HG03039 (cell line): ENCODE results near the gene CDH4.

ENCODE experiments used
- ATAC-seq: cut with Tn5 transposase; IDR thresholded peaks from one replicate; pipeline ENCODE4 v1.9.1; 2021; ENCODE audit warnings: mild to moderate bottlenecking, moderate library complexity; ENCODE audit not compliant: unreplicated experiment

CDH4 gene

GRCh38 chr20:61619751-61620150, 367.7 kb downstream of the CDH4 start:
- ATAC-seq = no peak

DNA sequence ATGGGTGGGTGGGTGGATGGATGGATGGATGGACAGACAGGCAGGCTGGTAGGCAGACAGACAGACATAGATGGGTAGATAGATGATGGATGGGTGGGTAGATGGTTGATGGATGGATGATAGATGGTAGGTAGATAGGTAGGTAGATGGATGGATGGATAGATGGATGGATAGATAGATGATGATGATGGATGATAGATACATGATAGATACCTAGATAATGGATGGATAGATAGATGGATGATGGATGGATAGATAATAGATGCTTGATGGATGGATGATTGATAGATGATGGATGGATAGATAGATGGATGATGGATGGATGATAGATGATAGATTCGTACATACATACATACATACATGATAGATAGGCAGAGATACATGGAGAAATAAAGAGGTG, 368.1 kb downstream of the CDH4 start:
- ATAC-seq = no peak

DNA sequence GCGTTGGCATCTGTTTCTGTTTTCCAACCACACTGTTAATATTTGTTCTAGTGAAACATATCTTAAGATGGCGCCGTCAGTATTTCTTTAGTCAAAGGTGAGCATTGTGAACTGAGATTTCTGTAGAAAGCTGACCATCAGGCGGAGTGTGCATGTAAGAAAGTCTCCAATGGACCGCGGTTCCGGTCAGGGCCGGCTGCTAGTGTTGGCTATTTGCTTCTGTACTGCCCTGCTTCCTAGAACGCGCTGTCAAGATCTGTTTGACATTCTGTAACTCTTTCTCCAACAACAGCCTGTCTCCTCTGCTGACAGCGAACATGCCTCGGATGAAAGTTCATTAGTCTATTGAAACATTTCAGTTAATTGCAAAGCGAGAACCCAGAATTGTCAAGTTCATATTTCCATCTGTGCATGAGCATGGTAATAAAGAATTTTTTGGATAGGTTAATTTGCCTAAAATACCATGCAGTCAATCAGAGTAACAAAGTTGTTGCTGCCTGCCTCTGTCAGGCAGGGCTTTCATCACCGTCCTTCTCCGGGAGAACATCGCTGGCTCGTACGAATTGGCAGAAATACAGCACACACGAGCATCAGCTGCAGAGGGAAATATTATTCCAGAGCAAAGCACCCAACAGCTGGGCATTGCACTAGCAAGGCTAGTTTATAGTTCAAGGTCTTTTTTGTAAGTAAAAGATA, 369.1 kb downstream of the CDH4 start:
- ATAC-seq = no peak

DNA sequence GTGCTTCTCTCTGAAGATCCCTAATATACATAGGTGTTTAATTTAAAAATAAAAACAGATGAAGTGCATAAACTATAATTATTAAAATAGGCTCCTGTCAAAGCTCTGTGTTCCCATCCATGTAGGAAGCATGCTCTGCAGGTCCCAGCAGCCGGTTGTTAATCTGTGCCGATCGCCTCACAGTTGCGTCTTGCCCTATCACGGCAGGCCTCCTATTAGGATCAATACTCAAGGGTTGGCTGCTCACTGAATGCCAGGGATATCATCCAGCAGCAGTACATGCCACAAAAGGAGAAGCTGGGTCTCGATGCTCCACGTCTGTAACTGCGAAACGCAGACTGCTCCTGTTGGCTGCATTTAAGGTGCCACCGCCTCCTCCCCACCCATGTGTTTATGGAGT, 369.8 kb downstream of the CDH4 start:
- ATAC-seq = no peak

- no peak for ATAC-seq
These were observed 371.4 kb downstream of the CDH4 start for GRCh38 chr20:61623451-61623850.

DNA sequence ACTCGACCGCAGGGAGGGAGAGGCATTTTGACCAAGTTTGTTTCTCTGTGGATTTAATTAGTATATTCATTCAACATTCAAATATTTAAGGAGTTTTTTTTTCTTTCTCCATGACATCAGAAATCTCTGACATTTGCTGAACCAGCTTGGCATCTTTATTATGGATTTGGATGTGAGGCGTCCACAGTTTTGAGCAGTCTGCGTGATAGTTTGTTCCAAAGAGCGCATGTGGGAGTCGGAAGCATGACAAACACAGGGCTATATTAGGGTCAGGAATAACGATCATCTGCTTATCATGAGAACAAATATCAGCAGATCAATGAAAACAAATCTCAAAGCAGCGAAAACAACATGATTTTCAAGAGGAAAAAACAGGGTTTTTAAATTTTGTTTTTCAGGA, 373.2 kb downstream of the CDH4 start:
- ATAC-seq = no peak

- no peak for ATAC-seq
These were observed 374.4 kb downstream of the CDH4 start for GRCh38 chr20:61626412-61626811.

- ATAC-seq = no peak
These were observed 375.8 kb downstream of the CDH4 start for GRCh38 chr20:61627791-61628415.

DNA sequence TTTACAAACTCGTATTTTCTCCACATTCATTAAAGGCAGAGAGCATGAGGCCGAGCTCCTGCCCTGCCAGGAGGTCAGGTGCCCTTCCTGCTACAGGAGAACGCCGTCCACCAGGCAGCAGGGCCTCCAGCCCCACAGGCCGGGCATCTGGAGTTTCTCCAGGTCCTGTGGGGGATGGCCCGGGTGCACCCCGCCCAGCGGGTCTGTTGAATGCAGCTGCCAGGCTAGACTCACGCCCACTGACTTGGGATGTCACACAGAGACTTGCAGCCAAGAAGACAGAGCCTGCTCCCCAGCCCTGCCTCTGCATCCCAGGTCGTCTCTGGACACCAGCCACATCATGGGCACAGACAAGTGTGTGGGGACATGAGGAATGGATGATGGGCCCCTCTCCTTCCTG, 376.4 kb downstream of the CDH4 start:
- no peak for ATAC-seq

DNA sequence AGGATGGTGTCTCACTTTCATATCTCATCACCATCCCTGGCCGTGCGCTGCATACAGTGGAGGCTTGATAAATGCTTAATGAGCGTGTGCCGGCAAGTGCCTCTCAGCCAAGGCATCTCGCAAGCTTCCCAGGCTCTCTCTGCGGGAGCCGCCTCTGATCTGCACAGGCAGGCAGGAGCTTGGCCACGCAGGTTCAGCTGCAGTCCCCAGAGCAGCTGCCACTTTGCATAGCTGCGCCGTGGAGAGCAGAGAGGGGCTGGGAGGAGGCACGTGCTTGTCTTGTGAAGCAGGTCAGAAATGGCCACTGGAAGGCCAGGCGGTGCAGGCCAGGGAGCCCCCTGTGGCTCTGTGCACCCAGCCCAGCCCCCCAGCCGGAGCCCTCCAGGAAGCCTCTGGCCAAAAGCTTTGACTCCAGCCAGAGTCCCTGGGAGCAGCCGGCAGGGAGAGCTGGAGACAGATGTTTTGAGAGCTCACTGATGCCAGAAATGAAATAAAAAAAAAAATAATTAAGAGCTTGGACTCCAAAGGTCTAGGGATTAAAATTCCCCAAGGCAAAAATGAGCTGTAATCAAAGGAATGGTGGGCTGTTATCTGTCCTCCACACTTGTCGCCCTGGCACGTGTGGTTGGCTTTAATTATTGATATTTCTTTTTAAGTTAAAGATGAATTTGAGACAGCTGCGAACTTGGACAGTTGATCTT, 377.0 kb downstream of the CDH4 start:
- ATAC-seq = no peak

DNA sequence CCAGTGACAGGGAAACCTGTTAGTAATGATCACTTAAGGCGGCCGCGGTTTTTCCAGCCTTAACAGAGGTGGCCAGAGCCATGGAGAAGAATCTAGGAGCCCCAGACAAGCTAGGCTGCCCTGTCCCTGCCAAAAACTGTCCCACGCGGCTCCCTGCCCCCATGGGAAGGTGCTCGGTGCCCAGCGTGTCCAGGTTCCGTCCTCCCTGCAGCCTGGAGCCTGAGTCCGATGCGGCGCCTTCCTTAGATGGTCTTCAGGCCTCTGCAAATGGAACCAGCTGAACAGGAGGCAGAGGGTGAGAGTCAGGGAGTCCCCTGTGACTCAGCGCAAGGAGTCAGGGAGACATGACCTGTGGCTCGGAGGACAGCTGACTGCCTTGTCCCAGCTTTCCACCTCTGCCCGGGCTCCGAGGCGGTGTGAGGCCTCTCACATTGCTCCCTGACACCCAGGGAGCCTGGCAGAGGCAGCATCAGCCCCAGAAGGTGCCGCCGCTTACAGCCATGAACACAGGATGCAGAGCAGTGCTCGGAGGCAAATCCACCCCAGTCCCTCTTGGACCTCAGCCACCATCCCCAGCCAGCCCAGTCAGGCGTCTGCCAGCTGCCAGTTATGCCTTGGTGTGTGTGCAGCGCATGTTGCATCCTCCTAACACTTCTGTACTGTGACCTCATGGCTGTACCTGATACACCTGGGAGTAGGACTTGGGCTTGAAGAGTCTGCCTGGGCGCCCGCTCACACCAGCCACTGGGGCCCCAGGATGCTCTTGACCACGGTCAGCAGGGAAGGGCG, 377.7 kb downstream of the CDH4 start:
- no peak for ATAC-seq

DNA sequence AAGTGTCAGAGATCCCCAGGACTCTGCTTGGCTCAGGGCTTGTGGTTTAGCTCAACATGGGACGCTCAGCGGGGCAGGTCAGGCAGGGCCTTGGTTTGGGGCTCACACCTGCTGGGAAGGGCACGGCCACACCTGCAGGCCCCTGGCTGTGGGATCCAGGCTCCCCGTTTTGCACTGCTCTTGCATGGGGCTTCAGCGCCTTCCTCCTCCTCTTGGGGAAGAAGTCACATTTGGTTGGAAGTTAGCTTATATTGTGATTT, 378.3 kb downstream of the CDH4 start:
- ATAC-seq = no peak

DNA sequence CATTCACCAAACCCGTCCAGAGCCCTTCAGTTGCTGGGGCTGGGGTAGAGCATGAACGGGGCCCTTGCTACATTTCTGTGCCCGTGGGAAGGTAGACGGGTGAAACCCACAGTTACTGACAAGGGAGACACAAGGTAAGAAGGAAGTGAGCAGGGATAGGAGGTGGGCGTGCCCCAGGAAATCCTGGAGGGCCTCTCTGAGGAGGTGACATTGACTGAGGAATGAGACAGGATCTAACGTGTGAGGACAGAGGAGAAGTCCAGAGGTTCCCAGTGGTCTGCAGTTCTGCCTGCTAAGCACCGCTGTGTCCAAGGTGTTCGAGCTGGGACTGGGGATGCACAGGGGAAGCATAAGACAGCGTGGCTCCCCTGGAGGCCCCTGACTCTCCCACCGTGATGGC, 378.8 kb downstream of the CDH4 start:
- no peak for ATAC-seq

GRCh38 chr20:61631751-61632150, 379.7 kb downstream of the CDH4 start:
- no peak for ATAC-seq

GRCh38 chr20:61633004-61633403, 380.9 kb downstream of the CDH4 start:
- no peak for ATAC-seq

- ATAC-seq = no peak
These were observed 382.5 kb downstream of the CDH4 start for GRCh38 chr20:61634376-61635145.

- no peak for ATAC-seq
These were observed 383.8 kb downstream of the CDH4 start for GRCh38 chr20:61635721-61636455.

GRCh38 chr20:61636531-61637116, 384.6 kb downstream of the CDH4 start:
- no peak for ATAC-seq

GRCh38 chr20:61638802-61639585, 386.9 kb downstream of the CDH4 start:
- ATAC-seq = no peak
